ENCODE data around the gene DAB2IP.

DNA sequence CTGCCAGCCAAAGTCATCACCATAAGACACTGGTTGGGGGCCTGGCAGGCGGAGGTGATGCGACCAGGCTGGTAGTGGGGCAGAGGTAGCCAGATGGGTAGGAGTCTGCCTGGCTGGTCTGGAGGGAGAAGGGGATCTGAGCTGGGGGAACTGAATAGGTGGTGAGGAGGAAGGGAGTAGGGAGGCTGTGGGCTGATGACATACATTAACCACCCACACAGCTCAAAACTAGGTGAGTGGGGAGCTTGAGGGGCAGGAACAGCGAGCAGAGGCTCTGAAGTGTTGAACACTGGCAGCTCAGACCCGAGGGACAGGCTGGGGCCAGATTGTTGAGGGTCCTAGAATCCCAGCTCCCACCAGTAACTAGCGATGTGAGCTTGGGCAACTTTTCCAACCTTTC is 81.0 kb downstream of the DAB2IP start:
- TF ChIP-seq HDGF (IDR thresholded peaks at IDR 0.05; ENCODE audit: borderline replicate concordance) (no peak), ELF4 (IDR thresholded peaks at IDR 0.05) (no peak), SUZ12 (IDR thresholded peaks at IDR 0.05) (no peak), NFRKB (IDR thresholded peaks at IDR 0.05) (no peak), PKNOX1 (IDR thresholded peaks at IDR 0.05) (no peak), ARNT (IDR thresholded peaks at IDR 0.05) (no peak), CTBP1 (IDR thresholded peaks at IDR 0.05; ENCODE audit: borderline replicate concordance) (no peak), FOXM1 (IDR thresholded peaks at IDR 0.05; ENCODE audit: borderline replicate concordance) (no peak), SP1 (IDR thresholded peaks at IDR 0.05) (no peak), BHLHE40 (IDR thresholded peaks at IDR 0.05; ENCODE audit: borderline replicate concordance) (no peak), FOXA1 (IDR thresholded peaks at IDR 0.05) (no peak), FOXK2 (IDR thresholded peaks at IDR 0.05) (no peak), LEF1 (IDR thresholded peaks at IDR 0.05; ENCODE audit: borderline replicate concordance) (no peak)
